ENCODE measurements around the gene PHF12. TPM values are rescaled to one million over a fixed set of nuclear protein-coding genes. Genes with fewer than 3 reads are reported as not detected.

Gene PHF12
- total and polyA plus RNA-seq, 2 of the 13 experiments (the other 11 are each of a cell fraction or from before 2014, with no cell fraction given), result 9.8 to 17.1 TPM

- TF ChIP-seq RBFOX2 (IDR thresholded peaks at IDR 0.05; ENCODE audit: low read depth, low read length), result no peak
Observed at GRCh38 chr17:28901866-28902818, 49.2 kb downstream of the PHF12 start (continued).

GRCh38 chr17:28900986-28901726 is 50.2 kb downstream of the PHF12 start:
- Histone ChIP-seq H3K36me3 (replicated peaks in 1 of 2; ENCODE audit: control insufficient read depth in 1 of 2, insufficient read depth in 2 of 2, low read length in 2 of 2) (peaks cover 1 to 10% of the 10 kb centered on the region in 2 experiments; a peak in 1 of 5 replicates), H3K9me3 (ENCODE audit: low read length) (no peaks in the 10 kb centered on the region), H4K20me1 (ENCODE audit: insufficient read depth, low read length) (no peaks in the 10 kb centered on the region; the same call in 1 of the 2 replicates), H2AFZ (ENCODE audit: low read length) (no peak overlapping the region), H3K4me2 (ENCODE audit: low read depth, low read length) (peak overlapping the region; percentile 95), H3K4me3 (replicated peaks in 1 of 3; ENCODE audit: insufficient read depth in 1 of 3, low read depth in 2 of 3, low read length in 3 of 3) (peak overlapping the region; percentile 63 to 89 (median 85)), H3K27ac (ENCODE audit: extremely low read length, insufficient read depth, low read length) (no peak overlapping the region), H3K79me2 (ENCODE audit: insufficient read depth, low read length) (peaks cover 15% of the 10 kb centered on the region), H3K27me3 (ENCODE audit: control insufficient read depth in 1 of 2, insufficient read depth in 2 of 2, low read length in 2 of 2) (no peaks in the 10 kb centered on the region; a peak in 1 of 5 replicates), H3K9ac (ENCODE audit: insufficient read depth, low read depth, low read length) (peak overlapping the region; percentile 81), H3K4me1 (ENCODE audit: insufficient read depth, low read length) (peaks cover 36% of the 10 kb centered on the region)
- ATAC-seq (peak; percentile 17), FAIRE-seq (peak; percentile 21), DNase-seq (ENCODE audit: low spot score) (peak; percentile 48)
- ChIA-PET CTCF (ENCODE audit: low intra/inter-chr PET ratio, low total read pairs) (interaction anchor here (3.6 kb wide), 1 partner anchor 15 kb away, joined by 36 read pairs; no protein-coding TSS in a partner anchor), POLR2A (interaction anchor here (0.9 to 2.3 kb wide), 10 partner anchors 9 to 181 kb away, joined by 3 to 7 read pairs (median 5); partner anchors contain the start of genes FAM222B, PHF12 and RPL23A)
- in situ Hi-C loops (cut with HindIII; ENCODE audit: extremely low pct_ligation_motif_present, low pct_unique_long_range_greater_than_20kb), result no loop called here
- BruUV-seq (replicated peaks), result no TSS peak
- intact Hi-C loops (cut with micrococcal nuclease; ENCODE audit: unreplicated experiment), result no loop called here
- 91% methylated on average over 12 of the region's 24 CpGs for WGBS (ENCODE audit: low lambda C conversion rate)
- TF ChIP-seq SKIL (CRISPR knock-in tag; IDR thresholded peaks at IDR 0.05; ENCODE audit: borderline replicate concordance) (peak; percentile 67; the same call in 1 of the 2 replicates), RXRB (CRISPR knock-in tag; IDR thresholded peaks at IDR 0.05; ENCODE audit: borderline replicate concordance) (0 out of 2 replicates have a peak, but pooled peaks have one; percentile 28), RXRA (CRISPR knock-in tag; IDR thresholded peaks at IDR 0.05) (peak; percentile 66; the same call in 1 of the 2 replicates), ATF3 (CRISPR knock-in tag; IDR thresholded peaks at IDR 0.05) (peak; percentile 92), ZBTB33 (CRISPR knock-in tag; IDR thresholded peaks at IDR 0.05) (peak; percentile 77; the same call in 1 of the 2 replicates), SOX5 (CRISPR knock-in tag; IDR thresholded peaks at IDR 0.05; ENCODE audit: borderline replicate concordance) (0 out of 2 replicates have a peak, but pooled peaks have one; percentile 24), ATF7 (IDR thresholded peaks at IDR 0.05) (peak; percentile 81), ATF7 (CRISPR knock-in tag; IDR thresholded peaks at IDR 0.05) (peak; percentile 85), ARID4A (CRISPR knock-in tag; IDR thresholded peaks at IDR 0.05; ENCODE audit: borderline replicate concordance) (no peak)
